ENCODE results near the gene BARD1.
"Not testable (repeated sequence)": the region's sequence is repeated elsewhere in the genome, so short reads cannot be mapped to it uniquely, and the experiment has no call there.

The BARD1 gene

GRCh38 chr2:214772443-214773015 lies 37.0 kb downstream of the BARD1 start:
- no peak for DNase-seq (ENCODE audit: low read depth, low spot score)

- DNase-seq (ENCODE audit: low read depth, low spot score) = no peak
Observed at GRCh38 chr2:214765180-214765579, 44.3 kb downstream of the BARD1 start.

DNA sequence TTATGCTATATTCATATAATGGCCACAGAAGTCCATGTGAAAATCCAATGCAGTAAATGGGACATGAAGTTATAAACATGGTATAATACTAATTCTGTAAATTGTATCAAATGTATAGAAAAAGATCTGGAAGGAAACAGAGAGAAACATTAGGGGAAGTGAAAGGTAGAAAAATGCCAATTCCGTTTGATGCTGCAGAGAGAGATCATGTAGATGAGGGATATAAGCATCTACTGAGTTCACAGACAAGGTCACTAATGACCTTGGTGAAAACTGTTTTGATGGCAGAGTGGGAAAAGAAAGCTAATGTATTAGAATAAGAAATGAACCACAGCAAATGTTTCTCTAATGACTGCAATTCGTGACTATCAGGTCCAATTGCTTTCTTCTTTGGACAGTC lies 56.0 kb downstream of the BARD1 start:
- no peak for DNase-seq (ENCODE audit: low read depth, low spot score)

DNA sequence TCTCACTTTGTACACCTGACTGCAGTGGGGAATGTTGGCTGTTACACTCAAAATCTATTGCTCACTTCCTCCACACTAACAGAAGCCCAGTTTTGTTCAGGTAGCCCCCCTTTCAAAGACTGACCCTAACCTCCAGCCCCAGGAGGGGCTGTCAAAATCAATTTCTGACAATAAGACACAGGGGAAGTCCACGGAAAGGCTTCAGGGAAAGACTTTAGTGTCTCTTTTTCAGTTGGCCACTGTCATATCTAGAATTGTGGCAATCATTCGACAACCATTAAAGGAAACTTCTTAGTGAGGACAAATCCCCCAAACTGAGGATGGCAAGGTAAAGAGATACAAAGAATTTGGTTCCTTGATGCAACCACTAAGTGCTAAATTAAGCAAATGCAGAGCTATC lies 59.0 kb downstream of the BARD1 start:
- no peak for DNase-seq (ENCODE audit: low read depth, low spot score)

DNA sequence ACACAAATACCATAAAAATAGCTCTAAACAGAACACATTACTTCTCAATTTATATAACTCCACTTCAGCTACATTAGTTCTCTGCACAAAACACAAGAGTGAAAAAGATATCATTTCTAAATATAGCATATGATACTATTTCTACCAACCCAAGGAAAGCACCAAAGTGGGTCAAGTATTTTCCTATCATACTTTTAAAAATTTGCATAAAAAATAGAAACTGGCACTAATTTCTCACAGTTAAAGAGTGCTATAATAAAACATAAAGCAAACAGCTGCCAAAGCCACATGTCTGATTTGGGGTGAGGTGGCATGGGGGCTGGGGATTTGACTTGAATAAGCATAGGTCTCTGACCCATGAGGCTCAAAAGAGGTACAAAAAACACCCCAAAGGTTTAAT lies 61.5 kb downstream of the BARD1 start:
- no peak for DNase-seq (ENCODE audit: low read depth, low spot score)

DNA sequence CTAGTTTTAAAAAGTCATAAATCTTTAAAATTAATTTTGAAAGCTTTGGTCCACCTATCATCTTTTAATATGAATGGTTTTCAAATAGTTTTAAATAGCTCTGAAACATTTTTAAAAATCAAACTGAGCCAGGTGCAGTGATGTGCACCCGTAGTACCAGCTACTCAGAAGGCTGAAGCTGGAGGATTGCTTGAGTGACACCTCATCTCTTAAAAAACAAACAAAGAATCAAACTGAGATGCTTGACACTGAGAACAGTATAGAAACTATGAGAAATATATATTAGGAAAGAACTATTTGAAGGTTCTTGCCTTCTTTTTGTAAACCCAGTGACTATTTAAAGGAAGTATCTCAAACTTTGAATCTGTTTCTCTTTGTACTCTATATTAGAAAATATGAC lies 67.4 kb downstream of the BARD1 start:
- DNase-seq (ENCODE audit: low read depth, low spot score) = no peak

DNA sequence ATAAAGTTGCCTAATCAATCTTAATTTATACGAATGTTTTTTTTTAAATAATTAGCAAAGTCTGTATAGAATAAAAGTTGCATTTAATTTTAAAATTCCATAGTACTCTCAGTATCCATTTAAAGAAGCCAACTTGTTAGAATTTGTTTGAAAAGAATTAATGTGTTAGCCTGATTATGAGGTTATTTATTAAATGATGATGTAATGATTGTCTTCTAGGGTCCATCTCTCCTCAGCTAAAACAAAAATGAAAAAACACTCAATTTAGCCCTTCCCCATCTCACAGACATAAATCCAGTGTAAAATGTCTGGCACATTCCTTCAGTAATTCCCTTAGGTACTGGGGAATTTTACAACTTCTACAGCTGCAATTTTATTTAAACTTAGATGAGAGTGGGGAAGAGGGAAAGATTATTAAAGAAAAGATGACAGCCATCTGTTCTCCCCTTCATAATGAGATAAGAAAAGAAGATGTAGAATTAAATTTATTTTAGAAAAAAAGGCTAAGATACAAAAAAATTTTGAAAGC lies 68.6 kb downstream of the BARD1 start:
- DNase-seq (ENCODE audit: low read depth, low spot score) = no peak

DNA sequence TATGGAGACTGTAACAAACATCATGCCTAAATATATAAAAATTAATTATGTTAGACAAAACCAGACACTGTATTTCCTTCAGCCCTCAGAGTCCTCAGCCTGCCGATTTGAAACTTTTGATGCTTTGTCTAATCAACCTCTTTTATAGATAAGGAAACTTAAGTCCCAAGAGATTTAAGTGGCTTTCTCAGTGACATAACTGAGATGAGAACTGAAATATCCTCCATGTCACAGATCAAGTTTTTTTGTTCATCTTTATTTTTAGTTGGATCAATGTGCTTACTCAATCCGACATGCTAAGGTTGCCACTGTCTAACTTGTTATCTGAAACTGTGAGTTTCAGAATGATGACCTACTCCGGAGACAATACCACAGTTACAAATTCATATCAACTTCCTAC lies 72.3 kb downstream of the BARD1 start:
- DNase-seq (ENCODE audit: low read depth, low spot score) = no peak

GRCh38 chr2:214730800-214731407 lies 78.6 kb downstream of the BARD1 start:
- peak; percentile 22 for DNase-seq (ENCODE audit: low read depth, low spot score)

- peak; percentile 6 for DNase-seq (ENCODE audit: low read depth, low spot score)
Observed at GRCh38 chr2:214730248-214730647, 79.2 kb downstream of the BARD1 start.

- no peak for DNase-seq (ENCODE audit: low read depth, low spot score)
Observed at GRCh38 chr2:214724741-214725140, 84.7 kb downstream of the BARD1 start.

GRCh38 chr2:214717837-214718236 lies 91.6 kb downstream of the BARD1 start:
- DNase-seq (ENCODE audit: low read depth, low spot score) = not testable (repeated sequence)

DNA sequence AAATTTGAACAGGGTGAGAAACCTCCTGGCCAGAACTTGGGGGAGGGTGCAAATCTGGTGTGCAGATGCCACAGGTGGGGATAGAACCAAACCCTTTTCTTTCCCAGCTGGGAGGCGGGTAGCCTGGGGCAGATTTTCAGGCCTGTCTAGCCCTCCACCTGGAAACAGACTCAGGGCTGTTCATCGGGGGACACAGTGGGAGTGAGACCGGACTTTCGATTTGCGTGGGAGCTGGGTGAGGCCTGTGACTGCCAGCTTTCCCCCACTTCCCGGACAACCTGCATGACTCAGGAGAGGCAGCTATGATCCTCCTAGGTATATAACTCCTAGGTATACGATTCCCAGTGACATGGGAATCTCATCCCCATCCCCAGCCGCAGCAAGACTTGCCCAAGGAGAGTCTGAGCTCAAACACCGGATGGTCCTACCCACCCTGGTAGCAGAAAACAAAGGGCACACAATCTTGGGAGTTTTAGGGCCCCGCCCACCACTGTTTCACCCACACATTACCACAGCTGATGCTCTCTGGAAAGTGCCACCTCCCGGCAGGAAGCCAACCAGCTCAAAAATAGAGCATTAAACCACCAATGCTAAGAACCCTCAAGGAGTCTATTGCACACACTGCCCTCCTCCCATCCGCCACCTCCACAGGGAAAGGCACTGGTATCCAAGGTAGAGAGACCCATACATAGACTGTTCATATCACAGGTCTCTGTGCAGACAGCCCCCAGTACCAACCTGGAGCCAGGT lies 92.5 kb downstream of the BARD1 start:
- no peak for DNase-seq (ENCODE audit: low read depth, low spot score)

GRCh38 chr2:214715025-214715424 lies 94.5 kb downstream of the BARD1 start:
- no peak for DNase-seq (ENCODE audit: low read depth, low spot score)

DNA sequence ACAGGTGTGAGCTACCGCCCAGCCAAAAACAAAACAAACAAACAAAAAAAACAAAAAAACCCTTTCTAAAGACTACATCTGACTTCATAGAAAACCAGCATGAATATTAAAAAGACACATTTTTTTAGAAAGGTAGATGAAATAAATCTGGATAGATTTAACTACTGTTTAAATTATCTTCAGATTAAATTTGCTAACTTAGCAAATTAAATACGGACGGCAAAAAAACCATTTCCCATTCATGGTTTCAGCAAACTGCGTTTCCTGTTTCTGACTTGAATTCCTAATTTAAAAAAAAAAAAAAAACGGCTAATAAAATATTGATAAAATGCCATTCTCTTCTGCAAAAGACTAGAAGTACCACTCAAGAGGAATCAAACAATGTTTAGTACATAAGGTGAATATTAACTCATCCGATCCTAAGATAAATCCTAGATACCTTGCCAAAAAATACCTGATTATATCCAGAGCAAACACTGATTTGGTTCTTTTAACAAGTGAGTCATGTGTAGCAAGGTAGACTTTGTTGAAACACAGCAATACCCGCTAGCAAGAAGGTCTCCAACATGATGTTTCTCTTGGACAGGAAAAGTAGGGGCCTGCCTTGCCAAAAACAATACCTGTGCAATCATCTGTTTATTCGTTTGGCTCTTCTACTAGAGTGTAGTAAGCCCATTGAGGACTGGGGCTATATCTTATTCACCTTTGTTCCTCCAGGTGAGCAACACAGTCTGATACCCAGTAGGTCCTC lies 96.2 kb downstream of the BARD1 start:
- DNase-seq (ENCODE audit: low read depth, low spot score) = peak; percentile 34

- DNase-seq (ENCODE audit: low read depth, low spot score) = no peak
Observed at GRCh38 chr2:214710729-214711128, 98.8 kb downstream of the BARD1 start.

- peak; percentile 58 for DNase-seq (ENCODE audit: low read depth, low spot score)
Observed at GRCh38 chr2:214706986-214707385, 102.5 kb downstream of the BARD1 start.

GRCh38 chr2:214699236-214699635 lies 110.2 kb downstream of the BARD1 start:
- no peak for DNase-seq (ENCODE audit: low read depth, low spot score)

DNA sequence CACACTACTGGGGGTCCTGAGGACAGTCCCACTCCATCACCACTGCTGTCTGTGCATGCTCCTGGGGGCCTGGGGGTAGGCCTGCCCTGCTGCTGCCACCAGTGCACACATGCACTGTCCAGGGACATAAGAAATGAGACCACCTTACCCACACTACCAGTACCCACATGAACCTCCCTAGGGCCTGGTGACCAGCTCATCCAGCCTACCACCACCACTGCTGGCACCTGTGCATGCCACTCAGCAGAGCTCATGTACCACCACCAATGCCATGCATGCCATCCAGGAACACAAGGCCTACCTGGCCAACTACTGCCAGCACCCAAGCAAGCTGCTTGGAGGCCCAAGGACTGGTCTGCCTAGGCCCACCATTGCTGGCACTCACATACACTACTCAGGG lies 112.8 kb downstream of the BARD1 start:
- DNase-seq (ENCODE audit: low read depth, low spot score) = no peak

DNA sequence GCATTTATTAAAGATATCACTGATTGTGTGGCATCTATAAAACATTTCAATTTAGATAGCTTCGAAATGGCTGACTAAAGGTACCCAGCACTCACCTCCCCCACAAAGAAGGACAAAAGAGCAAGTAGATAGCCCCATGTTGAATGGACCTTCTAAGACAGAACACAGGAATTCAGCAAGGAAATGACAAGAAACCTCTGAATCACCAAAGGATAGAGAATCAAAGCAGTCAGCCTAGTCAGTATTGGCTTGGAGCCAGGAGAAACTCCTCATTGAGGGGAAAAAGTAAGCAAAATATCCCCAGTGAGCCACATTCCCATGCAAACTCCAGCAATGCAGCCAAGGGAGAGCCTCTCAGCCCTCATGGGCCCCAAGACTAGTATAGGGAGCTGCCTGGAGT lies 113.7 kb downstream of the BARD1 start:
- peak; percentile 30 for DNase-seq (ENCODE audit: low read depth, low spot score)

- DNase-seq (ENCODE audit: low read depth, low spot score) = peak; percentile 5
Observed at GRCh38 chr2:214683557-214683956, 125.9 kb downstream of the BARD1 start.

DNA sequence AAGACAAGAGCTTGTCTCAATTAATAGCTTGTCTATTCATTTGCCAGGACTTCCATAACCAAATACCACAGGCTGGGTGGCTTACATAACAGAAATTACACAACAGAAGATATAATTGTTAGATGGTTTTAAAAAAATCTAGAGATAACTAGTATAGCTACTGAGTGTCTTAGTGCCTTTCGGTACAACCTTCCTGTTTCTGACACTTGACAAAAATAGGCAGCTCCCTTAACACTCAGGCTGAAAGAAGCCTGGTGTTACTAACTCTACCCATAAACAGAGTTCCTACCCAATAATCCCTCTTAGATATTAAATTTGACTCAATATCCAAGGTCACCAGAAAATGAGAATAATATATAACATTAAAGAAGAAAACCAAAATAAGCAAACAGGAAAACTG lies 129.7 kb downstream of the BARD1 start:
- DNase-seq (ENCODE audit: low read depth, low spot score) = no peak

Data from astrocyte of the hippocampus (primary cell).